Uterus (tissue), 4 donors: ENCODE measurements around the gene ERG. TPM values are rescaled to one million over a fixed set of nuclear protein-coding genes. Genes with fewer than 3 reads are reported as not detected.

Experiments
- DNase-seq, 2 donors: peaks; one replicate each; pipeline ENCODE4 v3.0.0-alpha.2; 2019 to 2020
- H3K27ac ChIP-seq, 2 donors: fragments of 200-600 bp; sonication (generic); 1 replicate in 1 of 2; 2 replicates in 1 of 2; pipeline ENCODE4 v1.5.1; 2016 to 2018
- H3K27me3 ChIP-seq, 2 donors: fragments of 200-600 bp; sonication (generic); one replicate each; pipeline ENCODE4 v1.5.1; 2018 to 2019; ENCODE audit warnings: control low read depth in 1 of 2
- H3K36me3 ChIP-seq, 2 donors: fragments of 200-600 bp; sonication (generic); one replicate each; pipeline ENCODE4 v1.5.1; 2019; ENCODE audit warnings: control low read depth in 1 of 2
- H3K4me1 ChIP-seq, 2 donors: fragments of 200-600 bp; sonication (generic); one replicate each; pipeline ENCODE4 v1.5.1; 2018 to 2019; ENCODE audit warnings: control low read depth in 1 of 2
- H3K4me3 ChIP-seq, 2 donors: fragments of 200-600 bp; sonication (generic); 1 replicate in 1 of 2; 2 replicates in 1 of 2; pipeline ENCODE4 v1.5.1; 2018 to 2019; ENCODE audit warnings: mild to moderate bottlenecking in 1 of 2
- H3K9me3 ChIP-seq, 2 donors: fragments of 200-600 bp; sonication (generic); one replicate each; pipeline ENCODE4 v1.5.1; 2019; ENCODE audit warnings: control low read depth in 1 of 2
- CTCF ChIP-seq, 4 experiments: fragments of 200-600 bp in 2 of 4; fragments of 450-650 bp in 2 of 4; sonication (generic) in 2 of 4; IDR thresholded peaks; one replicate each; pipeline ENCODE4 v1.5.1; 2016 to 2019; ENCODE audit warnings: antibody characterized with exemption in 4 of 4, mild to moderate bottlenecking in 2 of 4, moderate library complexity in 1 of 4
- POLR2A ChIP-seq, 2 donors: fragments of 450-650 bp; IDR thresholded peaks; one replicate each; pipeline ENCODE4 v1.6.1; 2016; ENCODE audit warnings: antibody characterized with exemption in 2 of 2, mild to moderate bottlenecking in 1 of 2, moderate library complexity in 1 of 2
- intact Hi-C: fragments of 100-400 bp; cut with DNase I; formaldehyde crosslinking; loops from one replicate; pipeline ENCODE4 v1.15.1; 2023; ENCODE audit warnings: low total_unique reads
- total RNA-seq, 4 donors: library from RNA; depleted of rRNA in 3 of 4; stranded (reverse); fragments of >200 nt in 3 of 4; gene quantifications; one replicate each; pipeline versions ENCODE4 v1.1.0 to v1.2.4, GENCODE V29; 2014 to 2023
- donor health status: DM: yes; HTN: yes; CAD: no.

Gene ERG
- total RNA-seq, 4 donors from 2014 or later: 10.4 to 78.6 (median 31.1) TPM

- H3K9me3 ChIP-seq: no peaks in the 10 kb centered on the region
- no peak for TF ChIP-seq CTCF (IDR thresholded peaks at IDR 0.05)
- TF ChIP-seq POLR2A (IDR thresholded peaks at IDR 0.05): no peak
- H3K36me3 ChIP-seq: no peaks in the 10 kb centered on the region
- no peak overlapping the region for H3K27ac ChIP-seq
- no peaks in the 10 kb centered on the region for H3K27me3 ChIP-seq
- DNase-seq: no peak
- H3K4me1 ChIP-seq: no peaks in the 10 kb centered on the region
- intact Hi-C loops: no loop called here
- no peak overlapping the region for H3K4me3 ChIP-seq
These were observed 137.0 kb downstream of the ERG start for GRCh38 chr21:38361324-38361723.

GRCh38 chr21:38359835-38360234 is 138.4 kb downstream of the ERG start:
- H3K9me3 ChIP-seq: no peaks in the 10 kb centered on the region
- intact Hi-C loops: loop anchor here (10.0 kb wide), 1 partner anchor 685 kb away; no protein-coding TSS in a partner anchor
- TF ChIP-seq CTCF (IDR thresholded peaks at IDR 0.05): no peak
- no peak for TF ChIP-seq POLR2A (IDR thresholded peaks at IDR 0.05)
- no peak overlapping the region for H3K4me3 ChIP-seq
- no peaks in the 10 kb centered on the region for H3K27me3 ChIP-seq
- H3K27ac ChIP-seq: no peak overlapping the region
- no peak for DNase-seq
- no peaks in the 10 kb centered on the region for H3K4me1 ChIP-seq
- H3K36me3 ChIP-seq: no peaks in the 10 kb centered on the region

- Histone ChIP-seq H3K36me3 (no peaks in the 10 kb centered on the region), H3K4me1 (no peaks in the 10 kb centered on the region), H3K27me3 (no peaks in the 10 kb centered on the region), H3K4me3 (no peak overlapping the region), H3K9me3 (no peaks in the 10 kb centered on the region), H3K27ac (no peak overlapping the region)
- intact Hi-C loops: loop anchor here (10.0 kb wide), 1 partner anchor 684 kb away; no protein-coding TSS in a partner anchor
- DNase-seq: no peak
- TF ChIP-seq CTCF (IDR thresholded peaks at IDR 0.05) (no peak), POLR2A (IDR thresholded peaks at IDR 0.05) (no peak)
These were observed 139.2 kb downstream of the ERG start for GRCh38 chr21:38359090-38359489.

GRCh38 chr21:38358666-38359065 is 139.6 kb downstream of the ERG start:
- no peaks in the 10 kb centered on the region for H3K27me3 ChIP-seq
- TF ChIP-seq POLR2A (IDR thresholded peaks at IDR 0.05) (no peak), CTCF (IDR thresholded peaks at IDR 0.05) (no peak)
- H3K36me3 ChIP-seq: no peaks in the 10 kb centered on the region
- intact Hi-C loops: loop anchor here (10.0 kb wide), 1 partner anchor 684 kb away; no protein-coding TSS in a partner anchor
- H3K9me3 ChIP-seq: no peaks in the 10 kb centered on the region
- no peak overlapping the region for H3K27ac ChIP-seq
- no peak for DNase-seq
- no peak overlapping the region for H3K4me3 ChIP-seq
- H3K4me1 ChIP-seq: no peaks in the 10 kb centered on the region

- no peak for DNase-seq
- intact Hi-C loops: loop anchor here (10.0 kb wide), 1 partner anchor 683 kb away; no protein-coding TSS in a partner anchor
- Histone ChIP-seq H3K27me3 (no peaks in the 10 kb centered on the region), H3K4me1 (no peaks in the 10 kb centered on the region), H3K9me3 (no peaks in the 10 kb centered on the region), H3K27ac (no peak overlapping the region), H3K36me3 (no peaks in the 10 kb centered on the region), H3K4me3 (no peak overlapping the region)
- TF ChIP-seq POLR2A (IDR thresholded peaks at IDR 0.05): no peak
- TF ChIP-seq CTCF (IDR thresholded peaks at IDR 0.05): no peak
These were observed 140.2 kb downstream of the ERG start for GRCh38 chr21:38358098-38358497.
